Adrenal gland (tissue), 12 donors: ENCODE results near the gene RPAP3. TPM values are rescaled to one million over a fixed set of nuclear protein-coding genes. Genes with fewer than 3 reads are reported as not detected.

Experiments used
- DNase-seq, 7 donors: peaks; one replicate each; pipeline ENCODE4 v3.0.0-alpha.2; 2019 to 2020
- H3K27ac ChIP-seq, 5 donors: fragments of 200-600 bp; sonication (generic) in 4 of 5; 1 replicate in 3 of 5; 2 replicates in 2 of 5; pipeline versions ENCODE4 v1.5.1 to v1.8.0; 2016 to 2020; ENCODE audit warnings: mild to moderate bottlenecking in 1 of 5
- H3K27me3 ChIP-seq: fragments of 200-600 bp; 2 replicates; pipeline ENCODE4 v1.8.0; 2021
- H3K36me3 ChIP-seq, 2 donors: fragments of 200-600 bp; replicated peaks in 1 of 2; 1 replicate in 1 of 2; 2 replicates in 1 of 2; pipeline versions ENCODE4 v1.5.1 to v1.8.0; 2018 to 2022
- H3K4me1 ChIP-seq, 2 donors: fragments of 200-600 bp; replicated peaks in 1 of 2; 1 replicate in 1 of 2; 2 replicates in 1 of 2; pipeline versions ENCODE4 v1.5.1 to v1.8.0; 2018 to 2021
- H3K4me3 ChIP-seq, 4 donors: fragments of 200-600 bp; sonication (generic) in 3 of 4; one replicate each; pipeline ENCODE4 v1.5.1; 2016 to 2018
- H3K9me3 ChIP-seq, 3 donors: fragments of 200-600 bp; sonication (generic) in 1 of 3; replicated peaks in 1 of 3; 1 replicate in 2 of 3; 2 replicates in 1 of 3; pipeline versions ENCODE4 v1.5.1 to v1.8.0; 2016 to 2021
- POLR2A ChIP-seq, 2 donors: fragments of 450-650 bp; IDR thresholded peaks; one replicate each; pipeline ENCODE4 v1.6.1; 2017; ENCODE audit warnings: antibody characterized with exemption in 2 of 2, mild to moderate bottlenecking in 2 of 2, moderate library complexity in 1 of 2
- WGBS, 4 donors: extraction: QIAGEN DNeasy Blood & Tissue Kit in 2 of 4; methylation state at CpG; one replicate each; pipeline versions ENCODE4 v1.1.5 to v1.1.7; 2013 to 2017; 5-methylcytosine and 5-hydroxymethylcytosine counted together
- intact Hi-C, 2 donors: fragments of 100-400 bp; cut with DNase I; formaldehyde crosslinking; loops; one replicate each; pipeline versions ENCODE4 v1.14.1 to v1.15.0; 2022 to 2023
- polyA plus RNA-seq, 3 donors: library from polyadenylated mRNA; stranded (reverse); fragments of 200-250 nt in 2 of 3; fragments of 350-450 nt in 1 of 3; fragmentation: Illumina TruSeq in 1 of 3; extraction: RNeasy Lipid Tissue Mini Kit (QIAGEN cat#74804) in 1 of 3; gene quantifications; one replicate each; pipeline ENCODE4 v1.2.3, GENCODE V29; 2013 to 2014
- total RNA-seq, 9 donors: library from RNA; depleted of rRNA in 4 of 9; stranded (reverse); fragments of >200 nt in 4 of 9; fragments of 120-200 nt in 1 of 9; fragmentation: NEBNext Ultra II Directional in 1 of 9; extraction: Animal tissue kit (Norgen Biotek cat#: 25700) in 1 of 9; gene quantifications; one replicate each; pipeline versions ENCODE4 v1.1.0 to v1.2.4, GENCODE V29; 2013 to 2023
- TF ChIP-seq, protein P1 (sequence below), 6 experiments: fragments of 450-650 bp in 4 of 6; fragments of 200-600 bp in 2 of 6; sonication (generic) in 1 of 6; IDR thresholded peaks; 1 replicate in 5 of 6; 2 replicates in 1 of 6; pipeline versions ENCODE4 v1.5.1 to v1.8.0; 2016 to 2021; ENCODE audit warnings: antibody characterized with exemption in 6 of 6, mild to moderate bottlenecking in 2 of 6, moderate library complexity in 1 of 6
- donor health status: healthy with polysubstance abuse.
- donor health status: Bipolar disorder and iron deficiency.
- donor health status: DM: yes; HTN: yes; CAD: no.
- donor health status: DM: no; HTN: no; CAD: no.
- donor health status: DM: no; HTN: no; CAD: no.
- donor health status: DM: yes; HTN: yes; CAD: no.

RPAP3 gene
- total and polyA plus RNA-seq, 12 donors: 7.3 to 56.1 (median 16.7) TPM

- Histone ChIP-seq H3K9me3 (no peaks in the 10 kb centered on the region), H3K4me3 (no peak overlapping the region), H3K36me3 (no peaks in the 10 kb centered on the region), H3K27ac (no peak overlapping the region), H3K27me3 (no peaks in the 10 kb centered on the region), H3K4me1 (no peaks in the 10 kb centered on the region)
- intact Hi-C loops: loop anchor here in 1 of 2 donors (10.0 kb wide), 1 partner anchor 197 kb away; no protein-coding TSS in a partner anchor
- DNase-seq: no peak
- TF ChIP-seq, protein P1, sequence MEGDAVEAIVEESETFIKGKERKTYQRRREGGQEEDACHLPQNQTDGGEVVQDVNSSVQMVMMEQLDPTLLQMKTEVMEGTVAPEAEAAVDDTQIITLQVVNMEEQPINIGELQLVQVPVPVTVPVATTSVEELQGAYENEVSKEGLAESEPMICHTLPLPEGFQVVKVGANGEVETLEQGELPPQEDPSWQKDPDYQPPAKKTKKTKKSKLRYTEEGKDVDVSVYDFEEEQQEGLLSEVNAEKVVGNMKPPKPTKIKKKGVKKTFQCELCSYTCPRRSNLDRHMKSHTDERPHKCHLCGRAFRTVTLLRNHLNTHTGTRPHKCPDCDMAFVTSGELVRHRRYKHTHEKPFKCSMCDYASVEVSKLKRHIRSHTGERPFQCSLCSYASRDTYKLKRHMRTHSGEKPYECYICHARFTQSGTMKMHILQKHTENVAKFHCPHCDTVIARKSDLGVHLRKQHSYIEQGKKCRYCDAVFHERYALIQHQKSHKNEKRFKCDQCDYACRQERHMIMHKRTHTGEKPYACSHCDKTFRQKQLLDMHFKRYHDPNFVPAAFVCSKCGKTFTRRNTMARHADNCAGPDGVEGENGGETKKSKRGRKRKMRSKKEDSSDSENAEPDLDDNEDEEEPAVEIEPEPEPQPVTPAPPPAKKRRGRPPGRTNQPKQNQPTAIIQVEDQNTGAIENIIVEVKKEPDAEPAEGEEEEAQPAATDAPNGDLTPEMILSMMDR (IDR thresholded peaks at IDR 0.05): no peak
- TF ChIP-seq POLR2A (IDR thresholded peaks at IDR 0.05): no peak
- whole genome bisulfite sequencing, 4 donors: 90 to 96% (median 93%) methylated on average over 7 to 14 of the region's 14 CpGs
Measured at GRCh38 chr12:47747596-47748506, 42.0 kb upstream of the RPAP3 start.

GRCh38 chr12:47747126-47747525 is 41.3 kb upstream of the RPAP3 start:
- H3K9me3 ChIP-seq: no peaks in the 10 kb centered on the region
- H3K27ac ChIP-seq: no peak overlapping the region
- H3K36me3 ChIP-seq: no peaks in the 10 kb centered on the region
- H3K27me3 ChIP-seq: no peaks in the 10 kb centered on the region
- no peak overlapping the region for H3K4me3 ChIP-seq
- WGBS, 4 donors: 81 to 86% (median 85%) methylated on average over 4 of the region's 4 CpGs
- H3K4me1 ChIP-seq: no peaks in the 10 kb centered on the region
- TF ChIP-seq POLR2A (IDR thresholded peaks at IDR 0.05): no peak
- intact Hi-C loops: loop anchor here in 1 of 2 donors (10.0 kb wide), 1 partner anchor 198 kb away; no protein-coding TSS in a partner anchor
- no peak for DNase-seq

- intact Hi-C loops: loop anchor here in 1 of 2 donors (10.0 kb wide), 1 partner anchor 198 kb away; no protein-coding TSS in a partner anchor
- WGBS, 4 donors: 83 to 92% (median 90%) methylated on average over 4 to 7 of the region's 7 CpGs
- Histone ChIP-seq H3K9me3 (no peaks in the 10 kb centered on the region), H3K27me3 (no peaks in the 10 kb centered on the region), H3K4me1 (peaks cover 0 to 6% of the 10 kb centered on the region in 2 donors), H3K27ac (no peak overlapping the region), H3K4me3 (no peak overlapping the region), H3K36me3 (no peaks in the 10 kb centered on the region)
- no peak for DNase-seq
- no peak for TF ChIP-seq POLR2A (IDR thresholded peaks at IDR 0.05)
- TF ChIP-seq, protein P1 (IDR thresholded peaks at IDR 0.05): no peak
Measured at GRCh38 chr12:47746523-47746922, 40.7 kb upstream of the RPAP3 start.

- H3K36me3 ChIP-seq: no peaks in the 10 kb centered on the region
- H3K27ac ChIP-seq: no peak overlapping the region
- intact Hi-C loops: loop anchor here in 1 of 2 donors (10.0 kb wide), 1 partner anchor 199 kb away; no protein-coding TSS in a partner anchor
- TF ChIP-seq, protein P1 (IDR thresholded peaks at IDR 0.05): no peak
- no peak for TF ChIP-seq POLR2A (IDR thresholded peaks at IDR 0.05)
- H3K9me3 ChIP-seq: no peaks in the 10 kb centered on the region
- H3K4me1 ChIP-seq: peaks cover 0 to 10% of the 10 kb centered on the region in 2 donors
- 82 to 89% (median 85%) methylated on average over 5 of the region's 5 CpGs for WGBS, 4 donors
- H3K27me3 ChIP-seq: no peaks in the 10 kb centered on the region
- no peak for DNase-seq
- H3K4me3 ChIP-seq: no peak overlapping the region
Measured at GRCh38 chr12:47746073-47746472, 40.2 kb upstream of the RPAP3 start.
